ENCODE results near the gene MAP3K8.
"Not testable (repeated sequence)": the region's sequence is repeated elsewhere in the genome, so short reads cannot be mapped to it uniquely, and the experiment has no call there.

The MAP3K8 gene

DNA sequence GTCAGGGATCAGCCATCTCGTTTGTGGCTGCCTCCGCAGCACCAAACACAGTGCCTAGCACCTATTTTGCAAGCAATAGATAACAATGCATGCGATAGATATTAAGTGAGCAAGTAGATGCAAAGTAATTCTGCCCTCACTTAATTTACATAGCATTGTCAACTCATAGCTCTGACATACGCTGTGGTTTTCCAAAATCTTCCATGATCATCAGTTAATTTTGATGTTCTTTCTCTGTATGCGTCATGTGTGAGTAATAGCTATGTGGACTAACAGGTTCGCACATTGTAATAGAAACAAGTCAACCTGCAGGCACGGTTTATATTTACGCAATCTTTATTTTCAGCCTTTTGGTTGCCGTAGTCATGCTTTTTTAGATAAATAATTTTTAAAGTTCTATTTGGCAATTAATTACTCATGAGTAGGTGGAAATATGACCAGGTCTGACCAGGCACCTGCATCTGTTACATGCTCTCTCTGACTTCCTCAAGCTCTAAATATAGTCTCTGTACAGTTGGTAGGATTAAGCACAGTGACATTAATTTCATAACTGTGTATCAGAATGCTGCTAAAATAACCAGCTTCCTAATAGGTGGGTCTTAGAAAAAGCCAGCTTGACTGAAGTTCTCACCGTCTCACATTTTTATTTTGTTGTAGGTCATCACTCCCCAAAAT is 13.3 kb downstream of the MAP3K8 start:
- DNase-seq (ENCODE audit: low spot score): no peak

GRCh38 chr10:30448092-30448491 is 14.1 kb downstream of the MAP3K8 start:
- no peak for DNase-seq (ENCODE audit: low spot score)

- no peak for DNase-seq (ENCODE audit: low spot score)
Observed at GRCh38 chr10:30453764-30454527, 20.0 kb downstream of the MAP3K8 start.

- no peak for DNase-seq (ENCODE audit: low spot score)
Observed at GRCh38 chr10:30454744-30455510, 20.9 kb downstream of the MAP3K8 start.

GRCh38 chr10:30455816-30456215 is 21.8 kb downstream of the MAP3K8 start:
- no peak for DNase-seq (ENCODE audit: low spot score)

- no peak for DNase-seq (ENCODE audit: low spot score)
Observed at GRCh38 chr10:30456266-30456665, 22.3 kb downstream of the MAP3K8 start.

DNA sequence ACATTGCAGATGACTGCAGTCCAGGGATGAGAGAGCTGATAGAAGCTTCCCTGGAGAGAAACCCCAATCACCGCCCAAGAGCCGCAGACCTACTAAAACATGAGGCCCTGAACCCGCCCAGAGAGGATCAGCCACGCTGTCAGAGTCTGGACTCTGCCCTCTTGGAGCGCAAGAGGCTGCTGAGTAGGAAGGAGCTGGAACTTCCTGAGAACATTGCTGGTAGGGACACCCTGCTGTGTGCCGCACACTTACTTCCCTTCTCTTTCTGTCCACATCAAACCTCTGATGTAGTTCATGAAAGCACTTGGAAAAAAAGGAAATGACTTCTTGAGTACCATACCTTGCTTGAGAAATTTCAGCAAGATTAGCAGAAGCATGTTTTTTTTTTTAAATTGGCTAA is 25.3 kb downstream of the MAP3K8 start:
- no peak for DNase-seq (ENCODE audit: low spot score)

DNA sequence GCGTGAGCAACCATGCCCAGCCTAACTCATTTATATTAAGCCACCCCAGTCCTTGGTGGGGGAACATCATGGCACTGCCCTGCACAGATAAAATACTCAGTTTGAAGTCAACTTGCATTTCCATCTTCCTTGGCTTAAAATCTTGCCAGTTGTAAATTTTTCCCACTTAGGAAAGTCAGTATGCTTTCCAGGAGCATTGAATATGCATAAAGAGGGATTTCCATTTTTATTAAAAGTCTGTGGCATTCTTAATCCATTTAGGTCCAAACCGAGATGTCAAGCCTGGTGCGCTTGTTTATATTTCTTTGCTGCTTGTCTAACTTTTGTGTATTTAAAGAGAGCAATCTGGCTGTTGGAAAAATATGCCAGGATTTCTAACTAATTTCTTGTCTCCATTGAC is 26.1 kb downstream of the MAP3K8 start:
- DNase-seq (ENCODE audit: low spot score): no peak

- no peak for DNase-seq (ENCODE audit: low spot score)
Observed at GRCh38 chr10:30462513-30462912, 28.5 kb downstream of the MAP3K8 start.

DNA sequence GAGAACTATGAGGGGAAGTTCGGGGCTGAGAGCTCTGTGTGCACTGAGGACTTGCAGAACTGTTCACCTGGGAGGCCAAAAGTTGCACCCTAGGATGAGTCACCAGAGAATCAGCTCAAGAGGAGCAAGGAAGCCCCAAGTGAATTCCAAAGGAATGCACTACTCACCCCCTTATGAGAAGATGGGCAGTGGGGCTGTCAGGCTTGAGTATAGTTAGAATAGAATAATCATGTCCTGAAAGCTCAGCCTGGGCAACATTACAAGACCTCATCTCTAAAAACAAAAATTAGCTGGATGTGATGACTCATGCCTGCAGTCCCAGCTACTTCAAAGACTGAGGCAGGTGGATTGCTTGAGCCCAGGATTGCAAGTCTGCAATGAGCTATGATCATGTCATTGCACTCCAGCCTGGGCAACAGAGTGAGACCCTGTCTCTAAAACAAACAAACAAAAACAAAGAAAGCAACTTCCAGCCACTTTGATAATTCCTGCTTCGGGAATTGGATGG is 30.0 kb downstream of the MAP3K8 start:
- no peak for DNase-seq (ENCODE audit: low spot score)

- DNase-seq (ENCODE audit: low spot score): no peak
Observed at GRCh38 chr10:30464675-30465074, 30.7 kb downstream of the MAP3K8 start.

GRCh38 chr10:30466445-30466844 is 32.5 kb downstream of the MAP3K8 start:
- no peak for DNase-seq (ENCODE audit: low spot score)

- DNase-seq (ENCODE audit: low spot score): no peak
Observed at GRCh38 chr10:30467651-30468338, 33.8 kb downstream of the MAP3K8 start.

- no peak for DNase-seq (ENCODE audit: low spot score)
Observed at GRCh38 chr10:30472414-30473155, 38.6 kb downstream of the MAP3K8 start.

- DNase-seq (ENCODE audit: low spot score): not testable (repeated sequence)
Observed at GRCh38 chr10:30475515-30475914, 41.5 kb downstream of the MAP3K8 start.

DNA sequence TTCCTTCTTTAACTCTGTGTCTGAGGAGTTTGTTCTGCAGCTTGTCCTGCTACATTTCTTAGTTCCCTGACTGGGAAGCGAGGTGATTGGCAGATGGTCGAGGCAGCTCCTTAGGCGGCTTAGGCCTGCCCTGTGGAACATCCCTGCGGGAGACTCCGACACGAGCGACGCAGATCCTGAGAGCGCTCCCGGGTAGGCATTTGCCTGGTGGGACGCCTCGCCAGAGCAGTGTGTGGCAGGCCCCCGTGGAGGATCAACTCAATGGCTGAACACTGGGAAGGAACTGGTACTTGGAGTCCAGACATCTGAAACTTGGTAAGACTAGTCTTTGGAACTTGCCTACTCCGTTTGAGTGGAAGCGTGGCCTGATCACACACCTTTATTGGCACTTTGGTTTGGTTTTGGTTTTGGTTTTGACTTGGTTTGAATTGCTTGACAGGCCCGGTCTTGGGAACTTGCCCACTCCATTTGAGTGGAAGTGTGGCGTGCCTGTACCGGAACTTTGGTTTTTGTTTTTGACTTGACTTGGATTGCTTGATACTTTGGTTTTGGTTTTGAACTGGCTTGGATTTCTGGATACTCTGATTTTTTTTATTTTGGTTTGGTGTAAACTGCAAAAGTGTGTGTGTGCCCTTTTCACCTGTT is 42.6 kb downstream of the MAP3K8 start:
- DNase-seq (ENCODE audit: low spot score): no peak

DNA sequence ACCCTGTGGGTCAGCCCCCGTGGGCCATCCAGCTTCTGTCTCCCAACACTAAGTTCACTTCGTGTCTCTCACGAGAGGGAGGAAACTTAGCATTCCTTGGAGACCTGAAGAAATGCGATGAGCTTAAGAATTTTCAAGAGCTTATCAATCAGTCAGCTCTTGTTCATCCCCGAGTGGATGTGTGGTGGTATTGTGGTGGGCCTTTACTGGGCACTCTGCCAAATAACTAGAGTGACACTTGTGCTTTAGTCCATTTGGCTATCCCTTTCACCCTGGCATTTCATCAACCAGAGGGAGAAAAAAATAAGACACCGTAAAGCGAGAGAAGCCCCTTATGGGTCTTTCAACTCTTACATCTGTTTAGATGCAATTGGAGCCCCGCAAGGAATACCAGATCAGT is 45.5 kb downstream of the MAP3K8 start:
- DNase-seq (ENCODE audit: low spot score): not testable (repeated sequence)

GRCh38 chr10:30481603-30482002 is 47.6 kb downstream of the MAP3K8 start:
- no peak for DNase-seq (ENCODE audit: low spot score)

GRCh38 chr10:30488316-30488715 is 54.3 kb downstream of the MAP3K8 start:
- no peak for DNase-seq (ENCODE audit: low spot score)

DNA sequence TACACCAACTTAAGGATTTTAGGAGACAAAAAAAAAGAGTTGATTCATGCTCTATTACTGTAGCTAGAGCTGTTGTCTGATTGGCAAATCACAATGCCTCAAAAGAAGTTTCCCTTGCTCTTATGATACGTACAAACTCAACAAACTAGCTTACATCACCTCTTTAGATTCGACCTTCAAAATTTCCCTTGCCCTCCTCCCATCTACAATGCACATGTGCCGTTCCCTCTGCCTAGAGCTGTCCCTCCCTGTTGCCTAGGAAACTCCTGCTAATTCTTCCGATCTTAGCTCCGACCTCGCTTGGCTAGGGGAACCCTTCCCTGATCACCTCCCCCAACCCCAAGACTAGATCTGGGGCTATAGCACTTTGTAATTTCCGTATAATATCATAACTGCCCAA is 55.4 kb downstream of the MAP3K8 start:
- no peak for DNase-seq (ENCODE audit: low spot score)

All from kidney capillary endothelial cell (primary cell).